NB4 (cell line): ENCODE data around the gene CTCF.

Experiments used
- DNase-seq: peaks from one replicate; pipeline ENCODE4 v3.0.0; 2010; ENCODE audit warnings: low read depth
- H3K4me3 ChIP-seq: one replicate; pipeline ENCODE4 v1.5.1; 2011; ENCODE audit warnings: mild to moderate bottlenecking, low read depth, low read length, moderate library complexity
- CTCF ChIP-seq: IDR thresholded peaks from one replicate; pipeline ENCODE4 v1.5.1; 2012; ENCODE audit warnings: low read depth, low read length
- MAX ChIP-seq: IDR thresholded peaks from 2 replicates; pipeline ENCODE4 v1.6.1; 2011; ENCODE audit warnings: low read depth, low read length
- MYC ChIP-seq: IDR thresholded peaks from 2 replicates; pipeline ENCODE4 v1.6.1; 2011; ENCODE audit warnings: low read depth, low read length
- POLR2A ChIP-seq: IDR thresholded peaks from 2 replicates; pipeline ENCODE4 v1.6.1; 2011; ENCODE audit warnings: mild to moderate bottlenecking; ENCODE audit not compliant: insufficient read length; ENCODE audit errors: extremely low read depth

The CTCF gene

GRCh38 chr16:67541391-67542263, 20.7 kb upstream of the CTCF start:
- no peak for TF ChIP-seq CTCF
- no peak for TF ChIP-seq POLR2A
- TF ChIP-seq MYC, result no peak
- no peak for TF ChIP-seq MAX
- no peak for DNase-seq

GRCh38 chr16:67542464-67542863, 19.9 kb upstream of the CTCF start:
- TF ChIP-seq MAX (no peak), POLR2A (no peak), MYC (no peak), CTCF (no peak)
- DNase-seq, result peak; percentile 88
- H3K4me3 ChIP-seq, result no peak overlapping the region

More at GRCh38 chr16:67541391-67542263, 20.7 kb upstream of the CTCF start:
- H3K4me3 ChIP-seq, result no peak overlapping the region

DNA sequence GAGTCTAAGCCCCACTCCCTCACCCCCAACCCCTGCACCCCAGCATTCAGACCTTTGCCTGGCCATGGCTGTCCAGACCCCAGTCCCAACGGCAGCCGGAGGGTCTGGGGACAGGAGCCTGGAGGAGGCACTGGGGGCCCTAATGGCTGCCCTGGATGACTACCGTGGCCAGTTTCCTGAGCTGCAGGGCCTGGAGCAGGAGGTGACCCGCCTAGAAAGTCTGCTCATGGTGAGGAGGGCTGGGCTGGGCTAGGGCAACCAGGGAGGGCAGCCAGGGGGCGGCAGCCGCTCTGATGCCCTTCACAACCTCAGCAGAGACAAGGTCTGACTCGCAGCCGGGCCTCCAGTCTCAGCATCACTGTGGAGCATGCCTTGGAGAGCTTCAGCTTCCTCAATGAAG, 19.3 kb upstream of the CTCF start:
- H3K4me3 ChIP-seq, result no peak overlapping the region
- no peak for TF ChIP-seq CTCF
- no peak for TF ChIP-seq POLR2A
- no peak for TF ChIP-seq MYC
- TF ChIP-seq MAX, result no peak
- DNase-seq, result no peak

- DNase-seq, result no peak
Measured at GRCh38 chr16:67543582-67543981, 18.7 kb upstream of the CTCF start.

DNA sequence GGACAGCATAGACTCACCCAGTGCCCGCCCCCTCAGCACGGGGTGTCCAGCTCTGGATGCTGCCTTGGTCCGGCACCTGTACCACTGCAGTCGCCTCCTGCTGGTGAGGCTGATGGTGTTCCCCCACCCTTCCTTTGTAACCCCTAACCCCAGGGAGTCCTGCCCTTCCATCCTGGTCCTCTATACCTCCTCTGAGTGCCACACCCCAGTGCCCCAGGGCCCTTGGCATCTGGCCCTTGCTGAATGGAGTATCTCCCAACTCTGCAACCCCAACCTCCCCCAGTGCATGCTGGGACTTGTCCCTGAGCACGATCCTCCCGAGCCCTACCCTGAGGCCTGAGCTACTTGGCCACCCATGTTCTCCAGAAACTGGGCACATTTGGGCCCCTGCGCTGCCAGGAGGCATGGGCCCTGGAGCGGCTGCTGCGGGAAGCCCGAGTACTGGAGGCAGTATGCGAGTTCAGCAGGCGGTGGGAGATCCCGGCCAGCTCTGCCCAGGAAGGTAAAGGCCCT, 17.9 kb upstream of the CTCF start:
- DNase-seq, result no peak
- no peak overlapping the region for H3K4me3 ChIP-seq
- no peak for TF ChIP-seq MYC
- peak; percentile 27 for TF ChIP-seq CTCF

More at GRCh38 chr16:67543582-67543981, 18.7 kb upstream of the CTCF start:
- TF ChIP-seq MAX (no peak), POLR2A (no peak), CTCF (no peak), MYC (no peak)
- no peak overlapping the region for H3K4me3 ChIP-seq
